GM12878 (cell line): ENCODE data around the gene SLC6A11. TPM values are rescaled to one million over a fixed set of nuclear protein-coding genes. Genes with fewer than 3 reads are reported as not detected.

Source experiments
- ATAC-seq: fragments of 200-7000 bp; cut with Tn5 transposase; 3 replicates; pipeline ENCODE4 v1.9.1; 2020; ENCODE audit warnings: mild to moderate bottlenecking, moderate library complexity
- BruUV-seq: library from RNA; stranded (reverse); fragments of 400-500 nt; replicated peaks from 2 replicates; lab custom pipeline; 2021; lab: Mats Ljungman, UMichigan
- CTCF ChIA-PET: fragments of 300-600 bp; sonication (Branson Sonifier 250); formaldehyde crosslinking; extraction: SDS; loops from one replicate; lab custom pipeline; 2021; ENCODE audit warnings: inconsistent platforms; lab: Yijun Ruan, JAX
- POLR2A ChIA-PET: fragments of 350-600 bp; formaldehyde crosslinking; extraction: SDS; loops from one replicate; lab custom pipeline; 2021; ENCODE audit warnings: inconsistent platforms; lab: Charles Lee
- RAD21 ChIA-PET: fragments of 300-600 bp; sonication (Branson Sonifier 250); formaldehyde crosslinking; loops from one replicate; lab custom pipeline; 2023; ENCODE audit warnings: antibody characterized with exemption; ENCODE audit not compliant: unreplicated experiment; lab: Charles Lee
- SMC1A ChIA-PET: fragments of 300-600 bp; sonication (Branson Sonifier 250); formaldehyde crosslinking; loops from one replicate; lab custom pipeline; 2023; ENCODE audit not compliant: unreplicated experiment, uncharacterized antibody; lab: Charles Lee
- DNase-seq: peaks from one replicate; pipeline ENCODE4 v3.0.0-alpha.2; 2011; ENCODE audit warnings: low read depth, low spot score
- FAIRE-seq: peaks from 3 replicates; lab custom pipeline; 2011; peaks lifted over from hg19 to GRCh38; lab: Jason Lieb, UNC
- H2AFZ ChIP-seq: 2 replicates; pipeline ENCODE4 v1.6.0; 2011; ENCODE audit warnings: low read depth, low read length, control low read depth; ENCODE audit not compliant: control insufficient read depth
- H3K27ac ChIP-seq: 2 replicates; pipeline ENCODE4 v1.5.1; 2011; ENCODE audit warnings: control low read depth; ENCODE audit not compliant: control insufficient read depth, insufficient read depth
- H3K27me3 ChIP-seq, 2 experiments: replicated peaks in 1 of 2; 2 replicates each; pipeline versions ENCODE4 v1.6.0 to v1.6.1; 2011; ENCODE audit warnings: low read length in 1 of 2; ENCODE audit not compliant: control insufficient read depth in 2 of 2, insufficient read depth in 2 of 2
- H3K36me3 ChIP-seq, 2 experiments: 2 replicates each; pipeline ENCODE4 v1.5.1; 2011; ENCODE audit warnings: low read length in 1 of 2; ENCODE audit not compliant: control insufficient read depth in 2 of 2, insufficient read depth in 2 of 2
- H3K4me1 ChIP-seq: 2 replicates; pipeline ENCODE4 v1.6.1; 2011; ENCODE audit warnings: mild to moderate bottlenecking, low read length, moderate library complexity, mixed read lengths; ENCODE audit not compliant: control insufficient read depth, insufficient read depth
- H3K4me2 ChIP-seq: 2 replicates; pipeline ENCODE4 v1.6.0; 2011; ENCODE audit warnings: control low read depth; ENCODE audit not compliant: control insufficient read depth, insufficient read depth
- H3K4me3 ChIP-seq: fragments of 200-600 bp; sonication (generic); 2 replicates; pipeline ENCODE4 v1.5.1; 2016
- H3K79me2 ChIP-seq: 2 replicates; pipeline ENCODE4 v1.6.0; 2011; ENCODE audit warnings: low read length; ENCODE audit not compliant: control insufficient read depth, insufficient read depth
- H3K9ac ChIP-seq: 2 replicates; pipeline ENCODE4 v1.8.0; 2011; ENCODE audit warnings: low read length, control low read depth, mixed read lengths; ENCODE audit not compliant: control insufficient read depth, insufficient read depth
- H3K9me3 ChIP-seq: replicated peaks from 3 replicates; pipeline ENCODE4 v1.5.1; 2011; ENCODE audit warnings: mild to moderate bottlenecking, low read length; ENCODE audit not compliant: control insufficient read depth, insufficient read depth
- H4K20me1 ChIP-seq: 2 replicates; pipeline ENCODE4 v1.6.0; 2011; ENCODE audit not compliant: control insufficient read depth, insufficient read depth
- LARP7 ChIP-seq: fragments of 450-650 bp; IDR thresholded peaks from 2 replicates; pipeline ENCODE4 v1.6.1; 2017; ENCODE audit warnings: mild to moderate bottlenecking
- MTA2 ChIP-seq: fragments of 450-650 bp; IDR thresholded peaks from 2 replicates; pipeline ENCODE4 v1.6.1; 2016; ENCODE audit warnings: low read depth, mild to moderate bottlenecking, moderate library complexity
- MTA3 ChIP-seq: IDR thresholded peaks from 2 replicates; pipeline ENCODE4 v1.6.1; 2012; ENCODE audit warnings: low read length, inconsistent platforms, borderline replicate concordance
- MXI1 ChIP-seq: fragments of 150-350 bp; IDR thresholded peaks from 2 replicates; pipeline ENCODE4 v1.6.1; 2011; ENCODE audit warnings: low read depth, mild to moderate bottlenecking, inconsistent platforms, low read length, improper control_type of control experiment
- NFXL1 ChIP-seq: fragments of 450-650 bp; IDR thresholded peaks from 2 replicates; pipeline ENCODE4 v1.6.1; 2017; ENCODE audit warnings: antibody characterized with exemption, mild to moderate bottlenecking, borderline replicate concordance
- PAX5 ChIP-seq: IDR thresholded peaks from 2 replicates; pipeline ENCODE4 v1.6.1; 2011; ENCODE audit warnings: low read depth, low read length, borderline replicate concordance
- ZNF217 ChIP-seq: fragments of 450-650 bp; IDR thresholded peaks from 2 replicates; pipeline ENCODE4 v1.6.1; 2017; ENCODE audit warnings: antibody characterized with exemption, mild to moderate bottlenecking
- ZNF24 ChIP-seq: fragments of 450-650 bp; IDR thresholded peaks from 2 replicates; pipeline ENCODE4 v1.6.1; 2017; ENCODE audit warnings: antibody characterized with exemption, mild to moderate bottlenecking
- ZNF384 ChIP-seq: IDR thresholded peaks from 2 replicates; pipeline ENCODE4 v1.6.1; 2012; ENCODE audit warnings: low read depth, mild to moderate bottlenecking, low read length, improper control_type of control experiment, borderline replicate concordance
- WGBS: methylation state at CpG from one replicate; pipeline ENCODE4 v1.1.6; 2016; ENCODE audit warnings: low lambda C conversion rate; ENCODE audit not compliant: insufficient replicate concordance, insufficient coverage; ENCODE audit errors: missing lambda C conversion rate; 5-methylcytosine and 5-hydroxymethylcytosine counted together
- in situ Hi-C: fragments of 300-500 bp; cut with MboI; formaldehyde crosslinking; loops from 9 replicates; pipeline ENCODE4 v1.14.3; 2018; ENCODE audit warnings: mixed read lengths
- intact Hi-C: fragments of 100-400 bp; cut with micrococcal nuclease; formaldehyde crosslinking; loops from one replicate; pipeline ENCODE4 v1.14.2; 2022; ENCODE audit not compliant: unreplicated experiment
- polyA plus RNA-seq, 11 experiments: library from polyadenylated mRNA; depleted of rRNA in 4 of 11; unstranded in 6 of 11; stranded (reverse) in 5 of 11; fragments of >200 nt; fragmentation: Nextera tagmentation in 4 of 11; fragmentation: Illumina TruSeq in 1 of 11; extraction: Ambion mirVana in 4 of 11; extraction: Trizol in 1 of 11; gene quantifications; 1 replicate in 1 of 11; 2 replicates in 10 of 11; pipeline versions ENCODE4 v1.2.1 to v1.2.3, GENCODE V29; 2011 to 2016; ENCODE audit warnings: inconsistent platforms in 2 of 11, missing spikeins in 2 of 11, low read depth in 1 of 11
- total RNA-seq, 4 experiments: library from RNA; depleted of rRNA in 3 of 4; stranded (reverse); fragments of >200 nt in 3 of 4; fragmentation: Illumina TruSeq in 1 of 4; extraction: Trizol in 1 of 4; gene quantifications; 2 replicates each; pipeline versions ENCODE4 v1.2.1 to v1.2.3, GENCODE V29; 2013 to 2021
- TF ChIP-seq, protein P1 (sequence below): fragments of 450-650 bp; formaldehyde crosslinking; IDR thresholded peaks from 2 replicates; pipeline ENCODE4 v1.4.0; 2022; ENCODE audit warnings: mild to moderate bottlenecking, moderate library complexity
- TF ChIP-seq, protein P2 (sequence below): fragments of 450-650 bp; IDR thresholded peaks from 2 replicates; pipeline ENCODE4 v1.6.1; 2017; ENCODE audit warnings: mild to moderate bottlenecking, moderate library complexity
- TF ChIP-seq, protein P3 (sequence below): IDR thresholded peaks from 2 replicates; pipeline ENCODE4 v1.6.1; 2012; ENCODE audit warnings: mild to moderate bottlenecking, low read depth, low read length

The SLC6A11 gene
- total and polyA plus RNA-seq, 10 of the 15 experiments (the other 5 are each of a cell fraction or from before 2014, with no cell fraction given): not detected

DNA sequence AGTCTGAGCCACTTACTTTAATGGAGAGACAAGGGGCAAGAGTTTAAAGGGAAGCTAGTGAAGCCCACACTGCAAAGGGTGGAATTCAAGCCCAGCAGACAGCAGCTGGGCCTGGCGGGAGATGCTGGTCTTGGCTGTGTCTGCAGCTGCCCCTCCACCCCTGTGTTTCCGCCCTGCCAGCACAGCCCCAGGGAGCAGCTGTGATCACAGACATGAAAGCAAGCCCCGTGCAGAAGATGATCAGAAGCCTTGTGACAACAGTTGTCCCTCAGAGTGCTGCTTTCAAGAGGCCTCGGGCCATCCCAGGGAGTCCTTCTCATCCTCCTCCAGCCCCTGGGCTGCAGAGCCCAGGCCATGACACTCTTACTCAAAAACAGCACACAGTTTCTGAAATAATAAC is 152.4 kb downstream of the SLC6A11 start:
- intact Hi-C loops: no loop called here
- ChIA-PET CTCF (interaction anchor here (1.1 kb wide), 1 partner anchor 22 kb away, joined by 3 read pairs; no protein-coding TSS in a partner anchor), SMC1A (no interaction called here), POLR2A (no interaction called here), RAD21 (no interaction called here)
- Histone ChIP-seq H3K79me2 (no peaks in the 10 kb centered on the region), H2AFZ (no peak overlapping the region), H3K9me3 (no peaks in the 10 kb centered on the region), H3K27me3 (no peaks in the 10 kb centered on the region), H3K4me1 (no peaks in the 10 kb centered on the region), H3K4me3 (no peak overlapping the region), H3K27ac (no peak overlapping the region), H4K20me1 (no peaks in the 10 kb centered on the region), H3K9ac (no peak overlapping the region), H3K4me2 (no peak overlapping the region), H3K36me3 (no peaks in the 10 kb centered on the region)
- BruUV-seq: no TSS peak
- DNase-seq (no peak), ATAC-seq (no peak), FAIRE-seq (no peak)
- in situ Hi-C loops: no loop called here
- WGBS: 31% methylated on average over 4 of the region's 4 CpGs
- TF ChIP-seq MXI1 (no peak), PAX5 (no peak), NFXL1 (no peak), MTA3 (no peak), ZNF384 (no peak), ZNF24 (no peak), LARP7 (no peak), ZNF217 (no peak), MTA2 (no peak)
- TF ChIP-seq, protein P1, sequence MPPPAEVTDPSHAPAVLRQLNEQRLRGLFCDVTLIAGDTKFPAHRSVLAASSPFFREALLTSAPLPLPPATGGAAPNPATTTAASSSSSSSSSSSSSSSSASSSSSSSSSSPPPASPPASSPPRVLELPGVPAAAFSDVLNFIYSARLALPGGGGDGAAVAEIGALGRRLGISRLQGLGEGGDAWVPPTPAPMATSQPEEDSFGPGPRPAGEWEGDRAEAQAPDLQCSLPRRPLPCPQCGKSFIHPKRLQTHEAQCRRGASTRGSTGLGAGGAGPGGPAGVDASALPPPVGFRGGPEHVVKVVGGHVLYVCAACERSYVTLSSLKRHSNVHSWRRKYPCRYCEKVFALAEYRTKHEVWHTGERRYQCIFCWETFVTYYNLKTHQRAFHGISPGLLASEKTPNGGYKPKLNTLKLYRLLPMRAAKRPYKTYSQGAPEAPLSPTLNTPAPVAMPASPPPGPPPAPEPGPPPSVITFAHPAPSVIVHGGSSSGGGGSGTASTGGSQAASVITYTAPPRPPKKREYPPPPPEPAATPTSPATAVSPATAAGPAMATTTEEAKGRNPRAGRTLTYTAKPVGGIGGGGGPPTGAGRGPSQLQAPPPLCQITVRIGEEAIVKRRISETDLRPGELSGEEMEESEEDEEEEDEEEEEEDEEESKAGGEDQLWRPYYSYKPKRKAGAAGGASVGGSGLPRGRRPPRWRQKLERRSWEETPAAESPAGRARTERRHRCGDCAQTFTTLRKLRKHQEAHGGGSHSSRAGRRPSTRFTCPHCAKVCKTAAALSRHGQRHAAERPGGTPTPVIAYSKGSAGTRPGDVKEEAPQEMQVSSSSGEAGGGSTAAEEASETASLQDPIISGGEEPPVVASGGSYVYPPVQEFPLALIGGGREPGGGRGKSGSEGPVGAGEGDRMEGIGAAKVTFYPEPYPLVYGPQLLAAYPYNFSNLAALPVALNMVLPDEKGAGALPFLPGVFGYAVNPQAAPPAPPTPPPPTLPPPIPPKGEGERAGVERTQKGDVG (CRISPR knock-in tag): no peak
- TF ChIP-seq, protein P2, sequence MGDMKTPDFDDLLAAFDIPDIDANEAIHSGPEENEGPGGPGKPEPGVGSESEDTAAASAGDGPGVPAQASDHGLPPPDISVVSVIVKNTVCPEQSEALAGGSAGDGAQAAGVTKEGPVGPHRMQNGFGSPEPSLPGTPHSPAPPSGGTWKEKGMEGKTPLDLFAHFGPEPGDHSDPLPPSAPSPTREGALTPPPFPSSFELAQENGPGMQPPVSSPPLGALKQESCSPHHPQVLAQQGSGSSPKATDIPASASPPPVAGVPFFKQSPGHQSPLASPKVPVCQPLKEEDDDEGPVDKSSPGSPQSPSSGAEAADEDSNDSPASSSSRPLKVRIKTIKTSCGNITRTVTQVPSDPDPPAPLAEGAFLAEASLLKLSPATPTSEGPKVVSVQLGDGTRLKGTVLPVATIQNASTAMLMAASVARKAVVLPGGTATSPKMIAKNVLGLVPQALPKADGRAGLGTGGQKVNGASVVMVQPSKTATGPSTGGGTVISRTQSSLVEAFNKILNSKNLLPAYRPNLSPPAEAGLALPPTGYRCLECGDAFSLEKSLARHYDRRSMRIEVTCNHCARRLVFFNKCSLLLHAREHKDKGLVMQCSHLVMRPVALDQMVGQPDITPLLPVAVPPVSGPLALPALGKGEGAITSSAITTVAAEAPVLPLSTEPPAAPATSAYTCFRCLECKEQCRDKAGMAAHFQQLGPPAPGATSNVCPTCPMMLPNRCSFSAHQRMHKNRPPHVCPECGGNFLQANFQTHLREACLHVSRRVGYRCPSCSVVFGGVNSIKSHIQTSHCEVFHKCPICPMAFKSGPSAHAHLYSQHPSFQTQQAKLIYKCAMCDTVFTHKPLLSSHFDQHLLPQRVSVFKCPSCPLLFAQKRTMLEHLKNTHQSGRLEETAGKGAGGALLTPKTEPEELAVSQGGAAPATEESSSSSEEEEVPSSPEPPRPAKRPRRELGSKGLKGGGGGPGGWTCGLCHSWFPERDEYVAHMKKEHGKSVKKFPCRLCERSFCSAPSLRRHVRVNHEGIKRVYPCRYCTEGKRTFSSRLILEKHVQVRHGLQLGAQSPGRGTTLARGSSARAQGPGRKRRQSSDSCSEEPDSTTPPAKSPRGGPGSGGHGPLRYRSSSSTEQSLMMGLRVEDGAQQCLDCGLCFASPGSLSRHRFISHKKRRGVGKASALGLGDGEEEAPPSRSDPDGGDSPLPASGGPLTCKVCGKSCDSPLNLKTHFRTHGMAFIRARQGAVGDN: no peak
- TF ChIP-seq, protein P3, sequence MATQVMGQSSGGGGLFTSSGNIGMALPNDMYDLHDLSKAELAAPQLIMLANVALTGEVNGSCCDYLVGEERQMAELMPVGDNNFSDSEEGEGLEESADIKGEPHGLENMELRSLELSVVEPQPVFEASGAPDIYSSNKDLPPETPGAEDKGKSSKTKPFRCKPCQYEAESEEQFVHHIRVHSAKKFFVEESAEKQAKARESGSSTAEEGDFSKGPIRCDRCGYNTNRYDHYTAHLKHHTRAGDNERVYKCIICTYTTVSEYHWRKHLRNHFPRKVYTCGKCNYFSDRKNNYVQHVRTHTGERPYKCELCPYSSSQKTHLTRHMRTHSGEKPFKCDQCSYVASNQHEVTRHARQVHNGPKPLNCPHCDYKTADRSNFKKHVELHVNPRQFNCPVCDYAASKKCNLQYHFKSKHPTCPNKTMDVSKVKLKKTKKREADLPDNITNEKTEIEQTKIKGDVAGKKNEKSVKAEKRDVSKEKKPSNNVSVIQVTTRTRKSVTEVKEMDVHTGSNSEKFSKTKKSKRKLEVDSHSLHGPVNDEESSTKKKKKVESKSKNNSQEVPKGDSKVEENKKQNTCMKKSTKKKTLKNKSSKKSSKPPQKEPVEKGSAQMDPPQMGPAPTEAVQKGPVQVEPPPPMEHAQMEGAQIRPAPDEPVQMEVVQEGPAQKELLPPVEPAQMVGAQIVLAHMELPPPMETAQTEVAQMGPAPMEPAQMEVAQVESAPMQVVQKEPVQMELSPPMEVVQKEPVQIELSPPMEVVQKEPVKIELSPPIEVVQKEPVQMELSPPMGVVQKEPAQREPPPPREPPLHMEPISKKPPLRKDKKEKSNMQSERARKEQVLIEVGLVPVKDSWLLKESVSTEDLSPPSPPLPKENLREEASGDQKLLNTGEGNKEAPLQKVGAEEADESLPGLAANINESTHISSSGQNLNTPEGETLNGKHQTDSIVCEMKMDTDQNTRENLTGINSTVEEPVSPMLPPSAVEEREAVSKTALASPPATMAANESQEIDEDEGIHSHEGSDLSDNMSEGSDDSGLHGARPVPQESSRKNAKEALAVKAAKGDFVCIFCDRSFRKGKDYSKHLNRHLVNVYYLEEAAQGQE: no peak
